ENCODE measurements around the gene EHD4.

GRCh38 chr15:41865490-41866055 is 106.8 kb downstream of the EHD4 start:
- no peak for TF ChIP-seq CTCF (optimal IDR thresholded peaks at IDR 0.05 in 1 of 3, IDR thresholded peaks at IDR 0.05 in 1 of 3, conservative IDR thresholded peaks at IDR 0.05 in 1 of 3; ENCODE audit: extremely low read depth in 1 of 3, insufficient read depth in 2 of 3, low read length in 3 of 3)
- TF ChIP-seq EZH2 (IDR thresholded peaks at IDR 0.05; ENCODE audit: low read length): no peak
